ENCODE measurements around the gene RPL29.
"Not testable (repeated sequence)": the region's sequence is repeated elsewhere in the genome, so short reads cannot be mapped to it uniquely, and the experiment has no call there.

RPL29 gene

GRCh38 chr3:51997172-51997571 is 1.5 kb upstream of the RPL29 start:
- DNase-seq (ENCODE audit: insufficient read length, low spot score) (no peak), FAIRE-seq (no peak)
- TF ChIP-seq CTCF (IDR thresholded peaks at IDR 0.05; ENCODE audit: insufficient read depth, missing control alignments), result no peak

- FAIRE-seq (no peak), DNase-seq (ENCODE audit: insufficient read length, low spot score) (no peak)
- TF ChIP-seq CTCF (IDR thresholded peaks at IDR 0.05; ENCODE audit: insufficient read depth, missing control alignments), result no peak
Observed at GRCh38 chr3:51994530-51994929, 1.2 kb downstream of the RPL29 start.

DNA sequence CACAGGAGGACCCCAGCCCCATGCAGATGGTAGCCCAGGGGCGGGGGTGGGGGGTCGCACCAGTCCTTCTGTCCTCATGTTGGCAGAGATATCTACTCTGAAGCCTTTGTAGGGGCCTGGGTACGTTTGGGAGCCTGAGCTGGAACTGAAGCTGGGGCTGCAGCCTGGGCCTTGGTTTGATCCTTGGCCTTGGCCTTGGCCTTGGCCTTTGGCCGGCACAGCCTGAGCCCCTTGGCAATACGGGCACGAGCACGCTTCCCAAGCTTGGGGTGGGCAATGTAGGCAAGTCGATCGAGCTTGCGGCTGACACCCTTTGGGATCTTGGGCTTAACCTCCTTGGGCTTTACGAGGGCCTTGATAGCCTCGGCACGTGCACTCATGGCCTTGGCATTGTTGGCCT is 2.0 kb downstream of the RPL29 start:
- not testable (repeated sequence) for DNase-seq (ENCODE audit: insufficient read length, low spot score); FAIRE-seq

GRCh38 chr3:51992017-51992682 is 3.5 kb downstream of the RPL29 start:
- no peak for DNase-seq (ENCODE audit: insufficient read length, low spot score)
- no peak for FAIRE-seq
- TF ChIP-seq CTCF (IDR thresholded peaks at IDR 0.05; ENCODE audit: insufficient read depth, missing control alignments), result no peak

GRCh38 chr3:51990501-51990971 is 5.2 kb downstream of the RPL29 start:
- FAIRE-seq, result not testable (repeated sequence)

GRCh38 chr3:51988286-51989146 is 7.2 kb downstream of the RPL29 start:
- FAIRE-seq, result no peak
- no peak for DNase-seq (ENCODE audit: insufficient read length, low spot score)
- no peak for TF ChIP-seq CTCF (IDR thresholded peaks at IDR 0.05; ENCODE audit: insufficient read depth, missing control alignments)

More at GRCh38 chr3:51990501-51990971, 5.2 kb downstream of the RPL29 start:
- not testable (repeated sequence) for DNase-seq (ENCODE audit: insufficient read length, low spot score)

DNA sequence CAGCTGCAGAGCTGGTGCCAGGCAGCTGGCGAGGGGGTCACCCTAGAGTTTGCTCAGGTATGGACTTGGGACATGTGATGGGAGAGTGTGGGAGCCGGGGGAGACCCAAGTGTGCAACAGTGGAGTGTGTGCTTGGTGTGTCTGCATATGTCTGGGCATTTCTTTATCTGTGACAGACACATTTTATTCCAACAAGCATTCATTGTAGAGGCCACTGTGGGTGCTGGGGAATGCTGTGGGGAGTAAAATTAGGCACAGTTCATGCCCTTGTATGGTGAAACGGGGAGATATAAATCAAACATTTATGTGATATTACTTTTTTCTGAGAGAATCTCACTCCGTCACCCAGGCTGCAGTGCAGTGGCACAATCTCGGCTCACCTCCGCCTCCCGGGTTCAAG is 8.1 kb downstream of the RPL29 start:
- no peak for FAIRE-seq
- TF ChIP-seq CTCF (IDR thresholded peaks at IDR 0.05; ENCODE audit: insufficient read depth, missing control alignments), result no peak
- no peak for DNase-seq (ENCODE audit: insufficient read length, low spot score)

Measured in D721Med (cell line).